Adrenal gland (tissue), 12 donors: Measurements from ENCODE around the gene ATXN10. TPM values are rescaled to one million over a fixed set of nuclear protein-coding genes. Genes with fewer than 3 reads are reported as not detected.
A peak's percentile ranks its signal among the peaks of the same experiment; 100 is the strongest.

Experiments used
- DNase-seq, 7 donors: peaks; one replicate each; pipeline ENCODE4 v3.0.0-alpha.2; 2019 to 2020
- H3K27ac ChIP-seq, 5 donors: fragments of 200-600 bp; sonication (generic) in 4 of 5; 1 replicate in 3 of 5; 2 replicates in 2 of 5; pipeline versions ENCODE4 v1.5.1 to v1.8.0; 2016 to 2020; ENCODE audit warnings: mild to moderate bottlenecking in 1 of 5
- H3K27me3 ChIP-seq: fragments of 200-600 bp; 2 replicates; pipeline ENCODE4 v1.8.0; 2021
- H3K36me3 ChIP-seq, 2 donors: fragments of 200-600 bp; replicated peaks in 1 of 2; 1 replicate in 1 of 2; 2 replicates in 1 of 2; pipeline versions ENCODE4 v1.5.1 to v1.8.0; 2018 to 2022
- H3K4me1 ChIP-seq, 2 donors: fragments of 200-600 bp; replicated peaks in 1 of 2; 1 replicate in 1 of 2; 2 replicates in 1 of 2; pipeline versions ENCODE4 v1.5.1 to v1.8.0; 2018 to 2021
- H3K4me3 ChIP-seq, 4 donors: fragments of 200-600 bp; sonication (generic) in 3 of 4; one replicate each; pipeline ENCODE4 v1.5.1; 2016 to 2018
- H3K9me3 ChIP-seq, 3 donors: fragments of 200-600 bp; sonication (generic) in 1 of 3; replicated peaks in 1 of 3; 1 replicate in 2 of 3; 2 replicates in 1 of 3; pipeline versions ENCODE4 v1.5.1 to v1.8.0; 2016 to 2021
- CTCF ChIP-seq, 6 experiments: fragments of 450-650 bp in 4 of 6; fragments of 200-600 bp in 2 of 6; sonication (generic) in 1 of 6; IDR thresholded peaks; 1 replicate in 5 of 6; 2 replicates in 1 of 6; pipeline versions ENCODE4 v1.5.1 to v1.8.0; 2016 to 2021; ENCODE audit warnings: antibody characterized with exemption in 6 of 6, mild to moderate bottlenecking in 2 of 6, moderate library complexity in 1 of 6
- POLR2A ChIP-seq, 2 donors: fragments of 450-650 bp; IDR thresholded peaks; one replicate each; pipeline ENCODE4 v1.6.1; 2017; ENCODE audit warnings: antibody characterized with exemption in 2 of 2, mild to moderate bottlenecking in 2 of 2, moderate library complexity in 1 of 2
- WGBS, 4 donors: extraction: QIAGEN DNeasy Blood & Tissue Kit in 2 of 4; methylation state at CpG; one replicate each; pipeline versions ENCODE4 v1.1.5 to v1.1.7; 2013 to 2017; 5-methylcytosine and 5-hydroxymethylcytosine counted together
- intact Hi-C, 2 donors: fragments of 100-400 bp; cut with DNase I; formaldehyde crosslinking; loops; one replicate each; pipeline versions ENCODE4 v1.14.1 to v1.15.0; 2022 to 2023
- polyA plus RNA-seq, 3 donors: library from polyadenylated mRNA; stranded (reverse); fragments of 200-250 nt in 2 of 3; fragments of 350-450 nt in 1 of 3; fragmentation: Illumina TruSeq in 1 of 3; extraction: RNeasy Lipid Tissue Mini Kit (QIAGEN cat#74804) in 1 of 3; gene quantifications; one replicate each; pipeline ENCODE4 v1.2.3, GENCODE V29; 2013 to 2014
- total RNA-seq, 9 donors: library from RNA; depleted of rRNA in 4 of 9; stranded (reverse); fragments of >200 nt in 4 of 9; fragments of 120-200 nt in 1 of 9; fragmentation: NEBNext Ultra II Directional in 1 of 9; extraction: Animal tissue kit (Norgen Biotek cat#: 25700) in 1 of 9; gene quantifications; one replicate each; pipeline versions ENCODE4 v1.1.0 to v1.2.4, GENCODE V29; 2013 to 2023
- donor health status: healthy with polysubstance abuse.
- donor health status: Bipolar disorder and iron deficiency.
- donor health status: DM: yes; HTN: yes; CAD: no.
- donor health status: DM: no; HTN: no; CAD: no.
- donor health status: DM: no; HTN: no; CAD: no.
- donor health status: DM: yes; HTN: yes; CAD: no.

Gene ATXN10
- total and polyA plus RNA-seq, 12 donors: 21.2 to 306 (median 165) TPM

- Histone ChIP-seq H3K9me3 (no peaks in the 10 kb centered on the region), H3K4me3 (no peak overlapping the region), H3K4me1 (peaks cover 0 to 16% of the 10 kb centered on the region in 2 donors), H3K36me3 (no peaks in the 10 kb centered on the region), H3K27ac (no peak overlapping the region), H3K27me3 (no peaks in the 10 kb centered on the region)
- no peak for DNase-seq
- 56 to 75% (median 71%) methylated on average over 2 of the region's 2 CpGs for WGBS, 4 donors
- intact Hi-C loops: no loop called here
- no peak for TF ChIP-seq POLR2A (IDR thresholded peaks at IDR 0.05)
- no peak for TF ChIP-seq CTCF (IDR thresholded peaks at IDR 0.05)
Measured at GRCh38 chr22:45722006-45722405, 50.4 kb downstream of the ATXN10 start.

- Histone ChIP-seq H3K4me1 (peaks cover 0 to 5% of the 10 kb centered on the region in 2 donors), H3K27me3 (no peaks in the 10 kb centered on the region), H3K9me3 (no peaks in the 10 kb centered on the region), H3K36me3 (peaks cover 0 to 9% of the 10 kb centered on the region in 2 donors), H3K27ac (no peak overlapping the region), H3K4me3 (no peak overlapping the region)
- intact Hi-C loops: no loop called here
- TF ChIP-seq POLR2A (IDR thresholded peaks at IDR 0.05) (no peak), CTCF (IDR thresholded peaks at IDR 0.05) (no peak)
- no peak for DNase-seq
- 39 to 63% (median 52%) methylated on average over 2 of the region's 2 CpGs for WGBS, 4 donors
Measured at GRCh38 chr22:45726081-45726480, 54.4 kb downstream of the ATXN10 start.

- H3K27ac ChIP-seq: no peak overlapping the region
- H3K9me3 ChIP-seq: no peaks in the 10 kb centered on the region
- no peak for DNase-seq
- 87 to 95% (median 90%) methylated on average over 8 of the region's 8 CpGs for WGBS, 4 donors
- intact Hi-C loops: no loop called here
- H3K4me1 ChIP-seq: peaks cover 0 to 2% of the 10 kb centered on the region in 2 donors
- TF ChIP-seq POLR2A (IDR thresholded peaks at IDR 0.05): no peak
- H3K27me3 ChIP-seq: no peaks in the 10 kb centered on the region
- no peak overlapping the region for H3K4me3 ChIP-seq
- peaks cover 0 to 9% of the 10 kb centered on the region in 2 donors for H3K36me3 ChIP-seq
Measured at GRCh38 chr22:45731041-45731797, 59.6 kb downstream of the ATXN10 start.

GRCh38 chr22:45731798-45732495, 60.3 kb downstream of the ATXN10 start:
- H3K9me3 ChIP-seq: no peaks in the 10 kb centered on the region
- TF ChIP-seq POLR2A (IDR thresholded peaks at IDR 0.05) (no peak), CTCF (IDR thresholded peaks at IDR 0.05) (peak; percentile 18 to 51 (median 36))
- no peaks in the 10 kb centered on the region for H3K4me1 ChIP-seq
- intact Hi-C loops: no loop called here
- no peak overlapping the region for H3K27ac ChIP-seq
- no peaks in the 10 kb centered on the region for H3K27me3 ChIP-seq
- WGBS, 4 donors: 84 to 89% (median 85%) methylated on average over 7 of the region's 7 CpGs
- no peak for DNase-seq
- no peak overlapping the region for H3K4me3 ChIP-seq
- peaks cover 0 to 9% of the 10 kb centered on the region in 2 donors for H3K36me3 ChIP-seq
